Measurements from ENCODE around the gene BLNK. TPM values are rescaled to one million over a fixed set of nuclear protein-coding genes. Genes with fewer than 3 reads are reported as not detected.

The BLNK gene
- total and polyA plus RNA-seq, 9 of the 15 experiments (the other 6 are each of a cell fraction or from before 2014, with no cell fraction given) = not detected

- no peaks in the 10 kb centered on the region for H3K79me2 ChIP-seq (ENCODE audit: control insufficient read depth, insufficient read depth, low read length)
- TF ChIP-seq DLX4 (CRISPR knock-in tag; IDR thresholded peaks at IDR 0.05) (no peak), ZBTB7A (IDR thresholded peaks at IDR 0.05; ENCODE audit: borderline replicate concordance, control insufficient read depth, low read depth, low read length) (no peak), SMAD3 (CRISPR knock-in tag; conservative IDR thresholded peaks at IDR 0.05) (no peak), CEBPB (tag; IDR thresholded peaks at IDR 0.05) (no peak), ZNF561 (CRISPR knock-in tag; conservative IDR thresholded peaks at IDR 0.05) (no peak), MYBL2 (IDR thresholded peaks at IDR 0.05; ENCODE audit: low read depth) (no peak), MYBL2 (CRISPR knock-in tag; IDR thresholded peaks at IDR 0.05; ENCODE audit: borderline replicate concordance) (no peak), ZNF12 (CRISPR knock-in tag; IDR thresholded peaks at IDR 0.05) (no peak), DACH1 (IDR thresholded peaks at IDR 0.05; ENCODE audit: partially characterized antibody) (no peak), RBBP5 (IDR thresholded peaks at IDR 0.05; ENCODE audit: borderline replicate concordance, insufficient read depth, low read length, poor library complexity, severe bottlenecking) (no peak), CBX2 (IDR thresholded peaks at IDR 0.05; ENCODE audit: insufficient read depth, low read length, poor library complexity, severe bottlenecking) (no peak), CSDE1 (IDR thresholded peaks at IDR 0.05) (no peak), CBX8 (IDR thresholded peaks at IDR 0.05; ENCODE audit: borderline replicate concordance, extremely low read depth, low read depth, low read length, poor library complexity, severe bottlenecking) (no peak), SAP30 (IDR thresholded peaks at IDR 0.05; ENCODE audit: borderline replicate concordance, insufficient read depth, low read depth, low read length, poor library complexity, severe bottlenecking) (no peak)
- TF ChIP-seq, protein P1, sequence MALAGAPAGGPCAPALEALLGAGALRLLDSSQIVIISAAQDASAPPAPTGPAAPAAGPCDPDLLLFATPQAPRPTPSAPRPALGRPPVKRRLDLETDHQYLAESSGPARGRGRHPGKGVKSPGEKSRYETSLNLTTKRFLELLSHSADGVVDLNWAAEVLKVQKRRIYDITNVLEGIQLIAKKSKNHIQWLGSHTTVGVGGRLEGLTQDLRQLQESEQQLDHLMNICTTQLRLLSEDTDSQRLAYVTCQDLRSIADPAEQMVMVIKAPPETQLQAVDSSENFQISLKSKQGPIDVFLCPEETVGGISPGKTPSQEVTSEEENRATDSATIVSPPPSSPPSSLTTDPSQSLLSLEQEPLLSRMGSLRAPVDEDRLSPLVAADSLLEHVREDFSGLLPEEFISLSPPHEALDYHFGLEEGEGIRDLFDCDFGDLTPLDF (CRISPR knock-in tag; IDR thresholded peaks at IDR 0.05) = no peak
- no peak for FAIRE-seq
- no peaks in the 10 kb centered on the region for H4K20me1 ChIP-seq (replicated peaks; ENCODE audit: control insufficient read depth, insufficient read depth, low read length)
- POLR2A ChIA-PET = no interaction called here
- ATAC-seq = no peak
- H3K9me3 ChIP-seq (replicated peaks; ENCODE audit: control insufficient read depth, insufficient read depth, low read depth, low read length) = no peaks in the 10 kb centered on the region
- H3K4me2 ChIP-seq (ENCODE audit: insufficient read depth, low read length) = no peak overlapping the region
- H2AFZ ChIP-seq (ENCODE audit: low read depth, low read length) = no peak overlapping the region
- no peak overlapping the region for H3K9ac ChIP-seq (ENCODE audit: insufficient read depth in 1 of 2, low read depth in 2 of 2, low read length in 2 of 2)
- H3K27ac ChIP-seq (ENCODE audit: extremely low read depth, low read depth, low read length) = no peak overlapping the region
- no peaks in the 10 kb centered on the region for H3K27me3 ChIP-seq (ENCODE audit: control insufficient read depth in 2 of 2, insufficient read depth in 2 of 2, low read length in 2 of 2)
- H3K4me1 ChIP-seq (replicated peaks in 1 of 2; ENCODE audit: control insufficient read depth in 2 of 2, insufficient read depth in 2 of 2, low read length in 2 of 2) = no peaks in the 10 kb centered on the region
- CTCF ChIA-PET (ENCODE audit: low intra/inter-chr PET ratio) = no interaction called here
- 7% methylated on average over 3 of the region's 4 CpGs for WGBS (ENCODE audit: insufficient coverage, low coverage, missing lambda C conversion rate)
- intact Hi-C loops (cut with micrococcal nuclease) = no loop called here
- no peak for DNase-seq (ENCODE audit: extremely low read depth in 1 of 4, low spot score in 3 of 4)
- no peak overlapping the region for H3K4me3 ChIP-seq
- in situ Hi-C loops (cut with MboI) = no loop called here
- no TSS peak for BruUV-seq (replicated peaks)
- H3K36me3 ChIP-seq (ENCODE audit: control insufficient read depth, insufficient read depth, low read length) = no peaks in the 10 kb centered on the region
- H3K9me1 ChIP-seq (ENCODE audit: control insufficient read depth, insufficient read depth, low read length) = no peaks in the 10 kb centered on the region
Measured at GRCh38 chr10:96243296-96243695, 28.1 kb downstream of the BLNK start.

All from K562 (cell line).